Measurements from ENCODE around the gene CARD8.
A peak's percentile ranks its signal among the peaks of the same experiment; 100 is the strongest.

Gene CARD8
- long read RNA-seq, full-length matches to known transcripts = 31 of 225 reads
- long read RNA-seq, partial matches to known transcripts = 56 of 225 reads
- long read RNA-seq, other reads (novel, unspliced or antisense) = 138 of 225 reads

DNA sequence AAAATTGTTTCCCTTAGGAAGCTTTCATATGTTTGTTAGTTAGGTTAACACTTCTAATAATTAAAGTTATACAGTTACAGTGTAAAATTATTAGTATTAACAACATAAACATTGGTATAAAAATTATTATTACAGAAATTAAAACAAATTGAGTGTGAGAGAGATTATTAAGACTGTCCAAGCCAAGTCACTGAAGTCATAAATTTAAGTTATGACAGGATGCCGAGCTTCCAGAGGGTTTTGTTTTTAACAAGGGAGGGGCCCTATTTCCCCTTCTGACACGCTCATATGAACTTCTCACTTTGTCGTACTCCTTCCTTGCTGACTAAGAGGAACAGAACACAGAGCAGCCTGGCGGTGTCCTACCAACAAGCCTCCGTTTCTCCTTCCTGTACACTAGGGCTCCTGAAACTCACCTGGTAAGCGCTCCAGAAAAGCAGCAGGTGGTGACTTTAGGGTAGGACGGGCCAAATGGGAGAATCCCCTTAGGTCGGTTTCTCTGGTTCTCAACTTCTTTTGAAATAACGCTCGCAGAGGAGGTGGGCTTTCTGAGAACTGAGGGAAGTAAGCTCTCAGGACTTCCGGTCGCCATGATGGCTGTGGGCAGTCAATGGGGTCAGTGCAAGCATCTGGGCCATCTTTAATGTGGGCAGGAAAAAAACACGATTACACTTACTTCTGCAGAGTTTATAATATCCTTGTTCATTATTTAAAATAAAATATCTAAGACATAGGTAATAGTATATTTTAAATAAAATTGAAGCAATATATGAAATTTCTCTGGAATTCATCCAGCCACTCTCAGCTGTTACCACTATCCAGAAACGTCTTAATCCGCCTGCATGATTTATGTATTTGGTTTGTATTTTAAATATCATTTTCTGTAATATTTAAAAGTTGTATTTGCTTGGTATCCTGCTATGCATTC, at the start of gene CARD8:
CARD8 (minus strand) TSS at position 537 of the 928 bp plus-strand sequence. CDS start 14,892 bp downstream, outside the sequence.
- Histone ChIP-seq H3K27me3 (ENCODE audit: insufficient read depth, poor library complexity, severe bottlenecking) (no peaks in the 10 kb centered on the region), H3K4me3 (replicated peaks; ENCODE audit: insufficient read depth, low read length) (peak within 1 kb of the TSS; percentile 37), H3K27ac (replicated peaks) (peak within 1 kb of the TSS; percentile 98)
- TF ChIP-seq GABPA (IDR thresholded peaks at IDR 0.05; ENCODE audit: low read depth) (peak; percentile 95), POLR2AphosphoS5 (IDR thresholded peaks at IDR 0.05; ENCODE audit: low read depth) (peak; percentile 88), REST (IDR thresholded peaks at IDR 0.05; ENCODE audit: insufficient replicate concordance, low read depth) (peak; percentile 77), SPI1 (IDR thresholded peaks at IDR 0.05; ENCODE audit: borderline replicate concordance, low read depth) (peak; percentile 50; the same call in 1 of the 2 replicates)
- TF ChIP-seq, protein P1, sequence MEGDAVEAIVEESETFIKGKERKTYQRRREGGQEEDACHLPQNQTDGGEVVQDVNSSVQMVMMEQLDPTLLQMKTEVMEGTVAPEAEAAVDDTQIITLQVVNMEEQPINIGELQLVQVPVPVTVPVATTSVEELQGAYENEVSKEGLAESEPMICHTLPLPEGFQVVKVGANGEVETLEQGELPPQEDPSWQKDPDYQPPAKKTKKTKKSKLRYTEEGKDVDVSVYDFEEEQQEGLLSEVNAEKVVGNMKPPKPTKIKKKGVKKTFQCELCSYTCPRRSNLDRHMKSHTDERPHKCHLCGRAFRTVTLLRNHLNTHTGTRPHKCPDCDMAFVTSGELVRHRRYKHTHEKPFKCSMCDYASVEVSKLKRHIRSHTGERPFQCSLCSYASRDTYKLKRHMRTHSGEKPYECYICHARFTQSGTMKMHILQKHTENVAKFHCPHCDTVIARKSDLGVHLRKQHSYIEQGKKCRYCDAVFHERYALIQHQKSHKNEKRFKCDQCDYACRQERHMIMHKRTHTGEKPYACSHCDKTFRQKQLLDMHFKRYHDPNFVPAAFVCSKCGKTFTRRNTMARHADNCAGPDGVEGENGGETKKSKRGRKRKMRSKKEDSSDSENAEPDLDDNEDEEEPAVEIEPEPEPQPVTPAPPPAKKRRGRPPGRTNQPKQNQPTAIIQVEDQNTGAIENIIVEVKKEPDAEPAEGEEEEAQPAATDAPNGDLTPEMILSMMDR (IDR thresholded peaks at IDR 0.05; ENCODE audit: insufficient read depth, low read length) = no peak
- DNase-seq (ENCODE audit: low read depth in 1 of 2, low spot score in 1 of 2) = peak; percentile 82 to 91

GRCh38 chr19:48303866-48304265, 48.2 kb upstream of the CARD8 start:
- no peak for DNase-seq (ENCODE audit: low read depth in 1 of 2, low spot score in 1 of 2)

DNA sequence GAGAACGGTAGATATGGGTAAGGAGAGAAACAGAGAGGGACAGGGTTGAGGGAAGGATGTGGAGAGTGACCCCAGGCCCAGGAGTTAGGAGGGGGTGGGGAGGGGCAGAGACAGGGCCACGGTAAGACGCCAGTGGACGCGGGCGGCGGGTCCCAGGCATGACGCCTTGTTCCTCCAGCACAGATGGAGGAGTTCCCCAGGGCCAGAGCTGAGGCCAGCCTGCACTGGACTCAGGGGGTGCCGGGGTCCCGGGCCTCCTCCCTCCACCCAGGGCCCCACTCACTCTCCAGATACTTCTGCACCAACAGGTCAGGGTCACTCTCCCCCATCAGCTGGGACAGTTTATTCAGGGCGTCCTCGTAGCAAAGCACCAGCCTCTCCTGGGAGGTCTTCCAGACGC, 47.7 kb upstream of the CARD8 start:
- Histone ChIP-seq H3K4me3 (replicated peaks; ENCODE audit: insufficient read depth, low read length) (no peak overlapping the region), H3K27me3 (ENCODE audit: insufficient read depth, poor library complexity, severe bottlenecking) (peaks cover 2% of the 10 kb centered on the region), H3K27ac (replicated peaks) (no peak overlapping the region)
- DNase-seq (ENCODE audit: low read depth in 1 of 2, low spot score in 1 of 2) = no peak
- TF ChIP-seq POLR2AphosphoS5 (IDR thresholded peaks at IDR 0.05; ENCODE audit: low read depth) = no peak
- TF ChIP-seq GABPA (IDR thresholded peaks at IDR 0.05; ENCODE audit: low read depth) = no peak
- TF ChIP-seq, protein P1 (IDR thresholded peaks at IDR 0.05; ENCODE audit: insufficient read depth, low read length) = no peak
- TF ChIP-seq REST (IDR thresholded peaks at IDR 0.05; ENCODE audit: insufficient replicate concordance, low read depth) = no peak
- no peak for TF ChIP-seq SPI1 (IDR thresholded peaks at IDR 0.05; ENCODE audit: borderline replicate concordance, low read depth)

More at GRCh38 chr19:48303866-48304265, 48.2 kb upstream of the CARD8 start:
- H3K27me3 ChIP-seq (ENCODE audit: insufficient read depth, poor library complexity, severe bottlenecking) = peaks cover 2% of the 10 kb centered on the region
- H3K4me3 ChIP-seq (replicated peaks; ENCODE audit: insufficient read depth, low read length) = no peak overlapping the region
- no peak overlapping the region for H3K27ac ChIP-seq (replicated peaks)
- TF ChIP-seq REST (IDR thresholded peaks at IDR 0.05; ENCODE audit: insufficient replicate concordance, low read depth) (no peak), POLR2AphosphoS5 (IDR thresholded peaks at IDR 0.05; ENCODE audit: low read depth) (no peak)

Data from HL-60 (cell line).